GM12878 (cell line): ENCODE data around the gene ZNF214.

Experiments
- FOXM1 ChIP-seq: IDR thresholded peaks from 2 replicates; pipeline ENCODE4 v1.6.1; 2012; ENCODE audit warnings: low read depth, mild to moderate bottlenecking, inconsistent platforms, low read length, moderate library complexity
- MEF2B ChIP-seq: fragments of 450-650 bp; IDR thresholded peaks from 2 replicates; pipeline ENCODE4 v1.6.1; 2018; ENCODE audit warnings: mild to moderate bottlenecking, moderate library complexity; ENCODE audit not compliant: partially characterized antibody, poor library complexity, severe bottlenecking
- MYB ChIP-seq: fragments of 150-350 bp; IDR thresholded peaks from 2 replicates; pipeline ENCODE4 v1.6.1; 2014; ENCODE audit warnings: mild to moderate bottlenecking, low read depth, low read length, borderline replicate concordance
- RAD51 ChIP-seq: fragments of 450-650 bp; IDR thresholded peaks from 2 replicates; pipeline ENCODE4 v1.6.1; 2016; ENCODE audit warnings: moderate library complexity, mild to moderate bottlenecking, inconsistent platforms

GRCh38 chr11:7004482-7004881 is 15.7 kb downstream of the ZNF214 start:
- TF ChIP-seq MYB (no peak), RAD51 (no peak), MEF2B (no peak), FOXM1 (no peak)
